Stimulated activated effector memory CD8-positive, alpha-beta T cell treated with anti-CD3 and anti-CD28 coated beads, Interleukin-12 subunit alpha, Interleukin-12 subunit beta, amount 100 ng/mL, for 72 hours (primary cell): ENCODE data around the gene ATP9A.
"Not testable (repeated sequence)": the region's sequence is repeated elsewhere in the genome, so short reads cannot be mapped to it uniquely, and the experiment has no call there.

Experiments used
- ATAC-seq: fragments of 150-1000 bp; cut with Tn5 transposase; 2 replicates; pipeline ENCODE4 v1.10.0; 2021
- DNase-seq, 2 donors: peaks; one replicate each; pipeline ENCODE4 v3.0.0; 2021 to 2022; ENCODE audit warnings: low spot score in 2 of 2
- H3K27ac Mint-ChIP-seq: one replicate; pipeline ENCODE4 v1.8.0; 2022; ENCODE audit warnings: mild to moderate bottlenecking, mixed read lengths
- H3K36me3 Mint-ChIP-seq: one replicate; pipeline ENCODE4 v1.8.0; 2022; ENCODE audit warnings: mild to moderate bottlenecking, mixed read lengths
- H3K4me1 Mint-ChIP-seq: one replicate; pipeline ENCODE4 v1.8.0; 2022; ENCODE audit warnings: mixed read lengths
- H3K4me3 Mint-ChIP-seq: one replicate; pipeline ENCODE4 v1.8.0; 2022; ENCODE audit warnings: mild to moderate bottlenecking, mixed read lengths
- H3K9me3 Mint-ChIP-seq: one replicate; pipeline ENCODE4 v1.8.0; 2022; ENCODE audit warnings: mixed read lengths

The ATP9A gene

DNA sequence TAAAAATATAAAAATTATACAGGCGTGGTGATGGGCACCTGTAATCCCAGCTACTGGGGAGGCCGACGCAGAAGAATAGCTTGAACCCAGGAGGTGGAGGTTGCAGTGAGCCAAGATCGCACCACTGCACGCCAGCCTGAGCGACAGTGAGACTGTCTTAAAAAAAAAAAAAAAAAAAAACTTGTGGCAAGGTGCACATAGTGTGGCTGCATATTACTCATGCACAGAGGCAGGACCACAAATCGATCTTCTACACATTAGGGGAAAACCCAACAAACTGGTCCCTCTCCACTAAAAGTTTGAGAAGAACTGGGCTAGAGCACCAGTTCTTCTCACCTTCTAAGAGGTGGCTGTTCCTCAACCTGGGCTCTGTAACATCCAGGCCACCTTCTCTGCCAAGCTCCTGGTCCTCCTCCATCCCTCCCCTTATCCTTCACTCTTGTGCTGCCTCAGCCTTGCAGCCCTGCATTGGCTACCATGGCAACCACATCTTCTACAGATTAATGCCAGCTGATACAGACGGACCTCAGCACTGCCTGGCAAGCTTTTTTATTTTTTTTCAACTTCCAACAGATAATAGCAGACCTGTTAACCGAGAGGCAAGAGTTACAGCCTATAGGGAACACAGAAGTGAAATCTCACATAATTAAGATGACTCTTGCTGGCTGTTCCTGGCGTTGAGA lies 88.0 kb downstream of the ATP9A start:
- Mint-ChIP-seq H3K27ac (no peak overlapping the region), H3K4me1 (peaks cover 3% of the 10 kb centered on the region), H3K4me3 (no peak overlapping the region), H3K36me3 (no peaks in the 10 kb centered on the region), H3K9me3 (no peaks in the 10 kb centered on the region)
- DNase-seq, result no peak
- ATAC-seq, result no peak

DNA sequence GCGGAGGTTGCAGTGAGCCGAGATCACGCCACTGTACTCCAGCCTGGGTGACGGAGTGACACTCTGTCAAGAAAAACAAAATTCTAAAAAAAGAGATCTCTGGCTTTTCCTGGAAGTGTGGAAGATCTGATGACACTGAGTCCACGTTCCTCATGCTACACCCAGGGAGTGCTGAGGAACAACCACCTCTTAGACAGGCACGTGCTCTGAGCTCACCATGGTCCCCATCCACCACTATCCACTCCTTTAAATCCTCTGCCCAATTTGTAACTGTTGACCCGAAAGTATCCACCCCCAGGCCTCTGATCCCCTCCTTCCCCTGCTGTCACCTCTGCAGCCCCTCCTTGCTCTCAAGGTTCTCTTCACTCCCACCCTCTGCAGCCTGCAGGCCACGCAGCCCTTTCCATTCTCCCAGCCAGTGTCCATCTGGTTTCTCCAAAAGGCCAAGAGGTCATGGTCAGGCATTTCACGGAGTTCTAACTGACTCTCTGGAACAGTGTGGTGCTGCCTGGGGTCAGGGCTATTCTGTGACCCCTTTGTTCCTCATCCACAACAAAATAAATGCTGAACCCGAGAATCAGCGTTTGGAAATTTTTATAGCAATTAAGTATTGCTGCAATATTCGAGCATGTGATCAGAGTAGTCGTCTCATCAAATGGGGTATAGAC lies 88.8 kb downstream of the ATP9A start:
- Mint-ChIP-seq H3K27ac (no peak overlapping the region), H3K4me1 (no peaks in the 10 kb centered on the region), H3K4me3 (no peak overlapping the region), H3K36me3 (no peaks in the 10 kb centered on the region), H3K9me3 (no peaks in the 10 kb centered on the region)
- ATAC-seq, result no peak
- DNase-seq, result no peak

- H3K4me3 Mint-ChIP-seq, result no peak overlapping the region
- H3K27ac Mint-ChIP-seq, result no peak overlapping the region
- H3K4me1 Mint-ChIP-seq, result no peaks in the 10 kb centered on the region
- DNase-seq (no peak), ATAC-seq (no peak)
- no peaks in the 10 kb centered on the region for H3K9me3 Mint-ChIP-seq
- H3K36me3 Mint-ChIP-seq, result no peaks in the 10 kb centered on the region
Observed at GRCh38 chr20:51678026-51678697, 90.0 kb downstream of the ATP9A start.

DNA sequence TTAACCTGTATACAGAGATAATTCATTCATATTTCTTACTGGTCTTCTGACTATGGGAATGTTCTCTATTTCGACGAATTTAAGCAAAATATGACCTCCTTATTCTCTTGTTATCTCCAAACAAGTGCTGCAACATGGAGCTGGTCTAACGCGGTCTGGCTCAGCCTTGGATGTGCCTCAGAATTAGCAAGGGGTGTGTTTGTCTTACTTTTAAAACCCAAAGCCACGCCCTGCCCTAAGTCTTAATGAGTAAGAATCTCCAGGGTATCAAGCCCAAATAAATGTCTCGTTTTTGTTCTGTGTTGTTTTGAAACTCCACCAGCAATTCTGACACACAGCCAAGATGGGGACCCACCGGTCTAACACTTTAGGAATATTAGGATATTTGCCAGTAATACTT lies 99.2 kb downstream of the ATP9A start:
- H3K4me1 Mint-ChIP-seq, result peaks cover 16% of the 10 kb centered on the region
- H3K27ac Mint-ChIP-seq, result no peak overlapping the region
- H3K4me3 Mint-ChIP-seq, result no peak overlapping the region
- no peaks in the 10 kb centered on the region for H3K36me3 Mint-ChIP-seq
- ATAC-seq (no peak), DNase-seq (no peak)
- H3K9me3 Mint-ChIP-seq, result no peaks in the 10 kb centered on the region

- DNase-seq (no peak), ATAC-seq (no peak)
- Mint-ChIP-seq H3K9me3 (no peaks in the 10 kb centered on the region), H3K36me3 (no peaks in the 10 kb centered on the region), H3K27ac (no peak overlapping the region), H3K4me1 (peaks cover 16% of the 10 kb centered on the region), H3K4me3 (no peak overlapping the region)
Observed at GRCh38 chr20:51668515-51668914, 99.7 kb downstream of the ATP9A start.

GRCh38 chr20:51667491-51667890 lies 100.7 kb downstream of the ATP9A start:
- no peak for DNase-seq
- H3K9me3 Mint-ChIP-seq, result no peaks in the 10 kb centered on the region

DNA sequence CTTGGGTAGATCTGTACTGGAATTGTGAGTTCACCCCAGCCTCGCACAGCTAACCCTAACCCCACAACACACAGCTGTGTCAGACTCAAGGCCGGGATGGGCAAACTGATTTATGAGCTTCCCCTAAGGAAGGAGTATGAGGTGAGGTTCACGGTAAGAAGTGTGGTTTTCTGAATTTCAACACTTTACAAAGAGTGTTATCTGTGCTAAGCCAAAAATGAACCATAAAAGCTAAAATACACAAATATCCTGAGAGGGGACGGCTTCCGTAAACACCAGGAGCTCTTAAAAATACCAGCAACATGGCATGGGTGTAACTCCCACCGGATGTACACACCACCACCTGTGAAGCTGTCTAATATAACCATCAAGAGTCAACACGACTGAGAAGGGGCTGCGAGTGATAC lies 101.2 kb downstream of the ATP9A start:
- Mint-ChIP-seq H3K9me3 (no peaks in the 10 kb centered on the region), H3K27ac (peak overlapping the region; percentile 58), H3K4me3 (no peak overlapping the region), H3K36me3 (no peaks in the 10 kb centered on the region), H3K4me1 (peaks cover 19% of the 10 kb centered on the region)
- DNase-seq (no peak), ATAC-seq (peak; percentile 55)

More at GRCh38 chr20:51667491-51667890, 100.7 kb downstream of the ATP9A start:
- Mint-ChIP-seq H3K27ac (peak overlapping the region; percentile 58), H3K4me1 (peaks cover 16% of the 10 kb centered on the region), H3K4me3 (no peak overlapping the region), H3K36me3 (no peaks in the 10 kb centered on the region)
- ATAC-seq, result no peak

- no peak overlapping the region for H3K4me3 Mint-ChIP-seq
- no peaks in the 10 kb centered on the region for H3K36me3 Mint-ChIP-seq
- H3K4me1 Mint-ChIP-seq, result peaks cover 22% of the 10 kb centered on the region
- peak overlapping the region; percentile 20 for H3K27ac Mint-ChIP-seq
- DNase-seq, result no peak
- H3K9me3 Mint-ChIP-seq, result no peaks in the 10 kb centered on the region
- no peak for ATAC-seq
Observed at GRCh38 chr20:51666126-51666525, 102.1 kb downstream of the ATP9A start.

- Mint-ChIP-seq H3K36me3 (no peaks in the 10 kb centered on the region), H3K4me1 (peaks cover 26% of the 10 kb centered on the region)
- DNase-seq, result no peak
Observed at GRCh38 chr20:51665543-51666118, 102.6 kb downstream of the ATP9A start.

DNA sequence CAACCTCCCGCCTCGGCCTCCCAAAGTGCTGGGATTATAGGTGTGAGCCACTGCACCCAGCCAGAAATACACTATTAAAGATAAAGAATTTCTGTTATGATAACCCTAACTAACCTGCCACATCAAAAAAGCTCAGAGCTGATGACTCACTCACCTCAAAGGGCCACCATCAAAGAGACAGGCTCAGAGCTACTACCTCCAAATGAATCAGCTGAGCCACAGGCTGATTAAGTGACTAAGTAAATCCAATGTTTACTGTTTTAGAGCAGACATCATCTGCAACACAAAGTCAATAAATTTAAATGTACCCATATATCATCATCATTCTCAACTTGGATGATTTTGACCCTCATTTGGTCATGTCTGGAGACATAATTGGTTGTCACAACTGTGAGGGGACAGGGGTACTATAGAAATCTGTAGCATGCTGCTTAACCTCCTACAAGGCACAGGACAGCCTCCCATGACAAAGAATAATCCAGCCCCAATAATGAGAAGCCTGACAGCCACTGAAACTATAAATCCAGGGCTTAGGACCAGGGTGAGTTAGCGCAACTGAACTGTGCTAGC lies 106.5 kb downstream of the ATP9A start:
- no peak overlapping the region for H3K4me3 Mint-ChIP-seq
- no peaks in the 10 kb centered on the region for H3K9me3 Mint-ChIP-seq
- DNase-seq (peak in 1 of 2 donors; percentile 62), ATAC-seq (peak; percentile 99)
- peak overlapping the region; percentile 1 for H3K27ac Mint-ChIP-seq
- no peaks in the 10 kb centered on the region for H3K36me3 Mint-ChIP-seq
- H3K4me1 Mint-ChIP-seq, result peaks cover 14% of the 10 kb centered on the region

More at GRCh38 chr20:51665543-51666118, 102.6 kb downstream of the ATP9A start:
- no peak for ATAC-seq
- no peak overlapping the region for H3K4me3 Mint-ChIP-seq
- H3K9me3 Mint-ChIP-seq, result no peaks in the 10 kb centered on the region
- no peak overlapping the region for H3K27ac Mint-ChIP-seq

GRCh38 chr20:51660672-51661608 lies 107.2 kb downstream of the ATP9A start:
- DNase-seq (no peak), ATAC-seq (peak; percentile 47)
- Mint-ChIP-seq H3K36me3 (no peaks in the 10 kb centered on the region), H3K4me3 (no peak overlapping the region), H3K9me3 (no peaks in the 10 kb centered on the region), H3K27ac (peak overlapping the region; percentile 1), H3K4me1 (peaks cover 13% of the 10 kb centered on the region)

DNA sequence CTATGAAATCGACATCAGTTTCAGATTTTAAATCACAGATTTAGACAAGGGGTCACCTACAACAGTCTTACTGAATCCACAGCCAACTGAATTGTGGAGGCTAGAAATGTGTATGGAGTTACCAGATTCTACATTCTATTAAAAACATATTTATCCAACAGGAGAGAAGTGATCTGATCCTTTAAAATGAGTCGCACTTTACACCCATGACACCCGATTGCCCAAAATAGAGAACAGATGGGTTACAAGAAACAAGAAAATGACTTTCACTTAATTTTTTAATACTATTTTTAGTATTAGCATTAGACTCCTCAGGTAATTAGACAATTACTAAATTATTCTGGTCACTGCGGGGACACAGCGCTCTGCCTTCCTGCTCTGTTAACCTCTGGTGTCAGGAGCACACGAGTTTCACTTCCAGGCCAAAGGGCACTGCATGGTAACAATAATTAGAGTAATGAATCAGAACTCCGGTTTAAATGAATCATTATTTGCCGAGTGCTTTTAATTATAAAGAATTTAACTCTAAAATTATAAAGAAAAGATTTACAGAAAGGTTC lies 108.6 kb downstream of the ATP9A start:
- Mint-ChIP-seq H3K27ac (no peak overlapping the region), H3K4me3 (no peak overlapping the region), H3K9me3 (no peaks in the 10 kb centered on the region), H3K4me1 (peaks cover 13% of the 10 kb centered on the region), H3K36me3 (no peaks in the 10 kb centered on the region)
- DNase-seq (no peak), ATAC-seq (no peak)

GRCh38 chr20:51656726-51657260 lies 111.4 kb downstream of the ATP9A start:
- Mint-ChIP-seq H3K9me3 (no peaks in the 10 kb centered on the region), H3K27ac (peak overlapping the region; percentile 11), H3K4me1 (peaks cover 8% of the 10 kb centered on the region), H3K4me3 (no peak overlapping the region), H3K36me3 (no peaks in the 10 kb centered on the region)
- ATAC-seq (no peak), DNase-seq (no peak)

DNA sequence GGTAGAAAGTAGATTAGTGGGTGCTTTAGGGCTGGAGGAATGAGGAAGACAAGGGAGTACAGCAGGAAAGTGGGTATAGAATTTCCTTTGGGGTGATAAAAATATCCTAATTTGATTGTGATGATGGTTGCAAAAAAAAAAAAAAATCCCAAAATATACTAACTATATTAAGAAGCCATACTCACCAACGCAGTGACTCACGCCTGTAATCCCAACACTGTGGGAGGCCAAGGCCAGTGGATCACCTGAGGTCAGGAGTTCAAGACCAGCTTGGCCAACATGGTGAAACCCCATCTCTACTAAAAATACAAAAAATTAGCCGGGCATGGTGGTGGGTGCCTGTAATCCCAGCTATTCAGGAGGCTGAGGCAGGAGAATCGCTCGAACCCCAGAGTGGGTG lies 112.1 kb downstream of the ATP9A start:
- H3K27ac Mint-ChIP-seq, H3K4me1 Mint-ChIP-seq: not testable (repeated sequence)

More for the DNA sequence above, 112.1 kb downstream of the ATP9A start:
- not testable (repeated sequence) for H3K4me3 Mint-ChIP-seq, H3K9me3 Mint-ChIP-seq, ATAC-seq, DNase-seq, H3K36me3 Mint-ChIP-seq
